ENCODE results near the gene CD200R1L.

- TF ChIP-seq, protein P1, sequence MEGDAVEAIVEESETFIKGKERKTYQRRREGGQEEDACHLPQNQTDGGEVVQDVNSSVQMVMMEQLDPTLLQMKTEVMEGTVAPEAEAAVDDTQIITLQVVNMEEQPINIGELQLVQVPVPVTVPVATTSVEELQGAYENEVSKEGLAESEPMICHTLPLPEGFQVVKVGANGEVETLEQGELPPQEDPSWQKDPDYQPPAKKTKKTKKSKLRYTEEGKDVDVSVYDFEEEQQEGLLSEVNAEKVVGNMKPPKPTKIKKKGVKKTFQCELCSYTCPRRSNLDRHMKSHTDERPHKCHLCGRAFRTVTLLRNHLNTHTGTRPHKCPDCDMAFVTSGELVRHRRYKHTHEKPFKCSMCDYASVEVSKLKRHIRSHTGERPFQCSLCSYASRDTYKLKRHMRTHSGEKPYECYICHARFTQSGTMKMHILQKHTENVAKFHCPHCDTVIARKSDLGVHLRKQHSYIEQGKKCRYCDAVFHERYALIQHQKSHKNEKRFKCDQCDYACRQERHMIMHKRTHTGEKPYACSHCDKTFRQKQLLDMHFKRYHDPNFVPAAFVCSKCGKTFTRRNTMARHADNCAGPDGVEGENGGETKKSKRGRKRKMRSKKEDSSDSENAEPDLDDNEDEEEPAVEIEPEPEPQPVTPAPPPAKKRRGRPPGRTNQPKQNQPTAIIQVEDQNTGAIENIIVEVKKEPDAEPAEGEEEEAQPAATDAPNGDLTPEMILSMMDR (IDR thresholded peaks at IDR 0.05) = no peak
- TF ChIP-seq POLR2A (IDR thresholded peaks at IDR 0.05) (no peak), EP300 (IDR thresholded peaks at IDR 0.05) (peak; percentile 88 to 97 (median 94)), POLR2AphosphoS5 (IDR thresholded peaks at IDR 0.05) (peak; percentile 96 to 98 (median 98))
Observed at GRCh38 chr3:112811131-112811884, 35.4 kb downstream of the CD200R1L start.

Data from sigmoid colon (tissue), 4 donors.